ENCODE measurements around the gene TNNI2. TPM values are rescaled to one million over a fixed set of nuclear protein-coding genes. Genes with fewer than 3 reads are reported as not detected.

The TNNI2 gene
- polyA plus RNA-seq, 1 donor (not counting 4 experiments of a cell fraction or from before 2014, with no cell fraction given) = 10.7 TPM

GRCh38 chr11:1826552-1827094, 12.2 kb upstream of the TNNI2 start:
- H4K20me1 ChIP-seq (ENCODE audit: control insufficient read depth, extremely low read depth, insufficient read depth, low read length) = no peaks in the 10 kb centered on the region
- H3K36me3 ChIP-seq (ENCODE audit: control insufficient read depth in 2 of 2, extremely low read depth in 1 of 2, insufficient read depth in 2 of 2, low read length in 2 of 2) = no peaks in the 10 kb centered on the region
- TF ChIP-seq CTCF (optimal IDR thresholded peaks at IDR 0.05 in 1 of 3, IDR thresholded peaks at IDR 0.05 in 1 of 3, conservative IDR thresholded peaks at IDR 0.05 in 1 of 3; ENCODE audit: extremely low read depth in 1 of 3, insufficient read depth in 2 of 3, low read length in 3 of 3) = peak in 1 of 3 experiments; percentile 28
- no peak for TF ChIP-seq EZH2 (IDR thresholded peaks at IDR 0.05; ENCODE audit: low read length)
- H3K27me3 ChIP-seq (ENCODE audit: control insufficient read depth, extremely low read depth, insufficient read depth, low read length) = no peaks in the 10 kb centered on the region
- peak overlapping the region; percentile 58 for H3K4me2 ChIP-seq (ENCODE audit: control insufficient read depth, extremely low read depth, insufficient read depth, low read depth, low read length)
- no peaks in the 10 kb centered on the region for H3K79me2 ChIP-seq (ENCODE audit: control insufficient read depth, insufficient read depth, low read length)
- no peak overlapping the region for H3K4me3 ChIP-seq (ENCODE audit: control insufficient read depth in 2 of 3, extremely low read depth in 1 of 3, insufficient read depth in 2 of 3, low read depth in 1 of 3, low read length in 3 of 3)
- H2AFZ ChIP-seq (ENCODE audit: control insufficient read depth, low read length) = peak overlapping the region; percentile 65
- FAIRE-seq (peak; percentile 20), DNase-seq (ENCODE audit: low read depth, low spot score) (no peak)
- no peaks in the 10 kb centered on the region for H3K9me3 ChIP-seq (ENCODE audit: control insufficient read depth, low read depth, low read length)
- dilution Hi-C loops (cut with MboI; ENCODE audit: extremely low pct_ligation_motif_present, low sequenced_read_pairs) = no loop called here
- H3K9me1 ChIP-seq (ENCODE audit: control insufficient read depth, extremely low read depth, insufficient read depth, low read length) = peaks cover 2% of the 10 kb centered on the region
- H3K9ac ChIP-seq (ENCODE audit: control insufficient read depth, extremely low read depth, insufficient read depth, low read length) = peak overlapping the region; percentile 41
- H3K27ac ChIP-seq (ENCODE audit: control insufficient read depth, insufficient read depth, low read length) = peak overlapping the region; percentile 47
- H3K4me1 ChIP-seq (ENCODE audit: control insufficient read depth, extremely low read depth, insufficient read depth, low read length) = peaks cover 54% of the 10 kb centered on the region

GRCh38 chr11:1827095-1827813, 11.5 kb upstream of the TNNI2 start:
- H3K27me3 ChIP-seq (ENCODE audit: control insufficient read depth, extremely low read depth, insufficient read depth, low read length) = no peaks in the 10 kb centered on the region
- H3K9ac ChIP-seq (ENCODE audit: control insufficient read depth, extremely low read depth, insufficient read depth, low read length) = peak overlapping the region; percentile 41
- dilution Hi-C loops (cut with MboI; ENCODE audit: extremely low pct_ligation_motif_present, low sequenced_read_pairs) = no loop called here
- DNase-seq (ENCODE audit: low read depth, low spot score) (peak; percentile 77), FAIRE-seq (peak; percentile 94)
- no peaks in the 10 kb centered on the region for H3K79me2 ChIP-seq (ENCODE audit: control insufficient read depth, insufficient read depth, low read length)
- H3K36me3 ChIP-seq (ENCODE audit: control insufficient read depth in 2 of 2, extremely low read depth in 1 of 2, insufficient read depth in 2 of 2, low read length in 2 of 2) = no peaks in the 10 kb centered on the region
- no peaks in the 10 kb centered on the region for H3K9me3 ChIP-seq (ENCODE audit: control insufficient read depth, low read depth, low read length)
- H3K4me1 ChIP-seq (ENCODE audit: control insufficient read depth, extremely low read depth, insufficient read depth, low read length) = peaks cover 56% of the 10 kb centered on the region
- H3K27ac ChIP-seq (ENCODE audit: control insufficient read depth, insufficient read depth, low read length) = peak overlapping the region; percentile 47
- peak overlapping the region in 1 of 3 experiments; percentile 7 for H3K4me3 ChIP-seq (ENCODE audit: control insufficient read depth in 2 of 3, extremely low read depth in 1 of 3, insufficient read depth in 2 of 3, low read depth in 1 of 3, low read length in 3 of 3)
- peaks cover 2% of the 10 kb centered on the region for H3K9me1 ChIP-seq (ENCODE audit: control insufficient read depth, extremely low read depth, insufficient read depth, low read length)
- H2AFZ ChIP-seq (ENCODE audit: control insufficient read depth, low read length) = peak overlapping the region; percentile 65
- no peaks in the 10 kb centered on the region for H4K20me1 ChIP-seq (ENCODE audit: control insufficient read depth, extremely low read depth, insufficient read depth, low read length)
- no peak for TF ChIP-seq CTCF (optimal IDR thresholded peaks at IDR 0.05 in 1 of 3, IDR thresholded peaks at IDR 0.05 in 1 of 3, conservative IDR thresholded peaks at IDR 0.05 in 1 of 3; ENCODE audit: extremely low read depth in 1 of 3, insufficient read depth in 2 of 3, low read length in 3 of 3)
- H3K4me2 ChIP-seq (ENCODE audit: control insufficient read depth, extremely low read depth, insufficient read depth, low read depth, low read length) = peak overlapping the region; percentile 58
